ENCODE results near the gene LKAAEAR1. TPM values are rescaled to one million over a fixed set of nuclear protein-coding genes. Genes with fewer than 3 reads are reported as not detected.

The LKAAEAR1 gene
- total RNA-seq, 2 donors from 2014 or later = not detected

- Histone ChIP-seq H3K27ac (no peak overlapping the region), H3K27me3 (no peaks in the 10 kb centered on the region), H3K4me1 (no peaks in the 10 kb centered on the region), H3K9me3 (no peaks in the 10 kb centered on the region), H3K36me3 (no peaks in the 10 kb centered on the region), H3K4me3 (no peak overlapping the region)
- peak; percentile 47 for DNase-seq (ENCODE audit: low spot score)
- TF ChIP-seq CTCF (IDR thresholded peaks at IDR 0.05) = no peak
Observed at GRCh38 chr20:64111841-64112641, 27.8 kb upstream of the LKAAEAR1 start.

GRCh38 chr20:64110411-64111068 is 26.3 kb upstream of the LKAAEAR1 start:
- H3K27me3 ChIP-seq = no peaks in the 10 kb centered on the region
- H3K4me3 ChIP-seq = no peak overlapping the region
- no peaks in the 10 kb centered on the region for H3K9me3 ChIP-seq
- H3K36me3 ChIP-seq = no peaks in the 10 kb centered on the region
- no peaks in the 10 kb centered on the region for H3K4me1 ChIP-seq
- no peak overlapping the region for H3K27ac ChIP-seq
- peak; percentile 55 for DNase-seq (ENCODE audit: low spot score)
- TF ChIP-seq CTCF (IDR thresholded peaks at IDR 0.05) = no peak

GRCh38 chr20:64109831-64110391 is 25.7 kb upstream of the LKAAEAR1 start:
- no peak for TF ChIP-seq CTCF (IDR thresholded peaks at IDR 0.05)
- DNase-seq (ENCODE audit: low spot score) = peak; percentile 54

GRCh38 chr20:64108731-64109681 is 24.8 kb upstream of the LKAAEAR1 start:
- peak; percentile 30 for DNase-seq (ENCODE audit: low spot score)
- H3K9me3 ChIP-seq = no peaks in the 10 kb centered on the region
- H3K27me3 ChIP-seq = no peaks in the 10 kb centered on the region
- H3K4me3 ChIP-seq = no peak overlapping the region
- H3K36me3 ChIP-seq = no peaks in the 10 kb centered on the region
- no peak for TF ChIP-seq CTCF (IDR thresholded peaks at IDR 0.05)
- H3K4me1 ChIP-seq = no peaks in the 10 kb centered on the region
- H3K27ac ChIP-seq = no peak overlapping the region

More at GRCh38 chr20:64109831-64110391, 25.7 kb upstream of the LKAAEAR1 start:
- Histone ChIP-seq H3K9me3 (no peaks in the 10 kb centered on the region), H3K36me3 (no peaks in the 10 kb centered on the region), H3K4me1 (no peaks in the 10 kb centered on the region), H3K4me3 (no peak overlapping the region), H3K27me3 (no peaks in the 10 kb centered on the region), H3K27ac (no peak overlapping the region)

- Histone ChIP-seq H3K36me3 (no peaks in the 10 kb centered on the region), H3K9me3 (no peaks in the 10 kb centered on the region), H3K27ac (no peak overlapping the region), H3K4me1 (no peaks in the 10 kb centered on the region), H3K27me3 (no peaks in the 10 kb centered on the region), H3K4me3 (no peak overlapping the region)
- no peak for TF ChIP-seq CTCF (IDR thresholded peaks at IDR 0.05)
- DNase-seq (ENCODE audit: low spot score) = no peak
Observed at GRCh38 chr20:64107736-64108457, 23.7 kb upstream of the LKAAEAR1 start.
